H1 (cell line): ENCODE measurements around the gene CRB2. TPM values are rescaled to one million over a fixed set of nuclear protein-coding genes. Genes with fewer than 3 reads are reported as not detected.

Experiments used
- CTCF ChIA-PET: fragments of 300-600 bp; sonication (Branson Sonifier 250); formaldehyde crosslinking; loops from one replicate; lab custom pipeline; 2021; ENCODE audit not compliant: partially characterized antibody; lab: Charles Lee
- POLR2A ChIA-PET: fragments of 300-600 bp; sonication (Branson Sonifier 250); formaldehyde crosslinking; loops from one replicate; lab custom pipeline; 2021; ENCODE audit warnings: inconsistent platforms; ENCODE audit not compliant: partially characterized antibody; lab: Charles Lee
- DNase-seq, 2 experiments: peaks; one replicate each; pipeline versions ENCODE4 v3.0.0 to v3.0.0-alpha.2; 2010 to 2022; ENCODE audit warnings: low spot score in 2 of 2, low read depth in 1 of 2, mixed read lengths in 1 of 2
- FAIRE-seq: peaks from 2 replicates; lab custom pipeline; 2011; peaks lifted over from hg19 to GRCh38; lab: Jason Lieb, UNC
- H2AFZ ChIP-seq: 2 replicates; pipeline ENCODE4 v1.8.1; 2012; ENCODE audit warnings: low read length, inconsistent platforms
- H2AK5ac ChIP-seq: 2 replicates; pipeline ENCODE4 v1.6.1; 2013; ENCODE audit warnings: low read depth, low read length
- H2BK120ac ChIP-seq: replicated peaks from 2 replicates; pipeline ENCODE3; 2013; ENCODE audit warnings: low read depth, low read length, inconsistent platforms
- H2BK12ac ChIP-seq: 2 replicates; pipeline ENCODE4 v1.6.1; 2013; ENCODE audit warnings: low read depth, low read length
- H2BK15ac ChIP-seq: 2 replicates; pipeline ENCODE4 v1.6.1; 2013; ENCODE audit warnings: low read length
- H2BK20ac ChIP-seq: 2 replicates; pipeline ENCODE4 v1.6.1; 2013; ENCODE audit warnings: low read length
- H2BK5ac ChIP-seq: 2 replicates; pipeline ENCODE4 v1.6.1; 2013; ENCODE audit warnings: low read depth, low read length
- H3K14ac ChIP-seq: 2 replicates; pipeline ENCODE4 v1.6.1; 2013; ENCODE audit warnings: inconsistent platforms; ENCODE audit not compliant: insufficient read length
- H3K18ac ChIP-seq: 2 replicates; pipeline ENCODE4 v1.6.1; 2013; ENCODE audit warnings: low read length; ENCODE audit errors: extremely low read depth
- H3K23ac ChIP-seq: 2 replicates; pipeline ENCODE4 v1.6.1; 2013; ENCODE audit warnings: inconsistent platforms; ENCODE audit not compliant: insufficient read length
- H3K23me2 ChIP-seq: 2 replicates; pipeline ENCODE4 v1.6.1; 2013; ENCODE audit warnings: low read depth, low read length
- H3K27ac ChIP-seq: 2 replicates; pipeline ENCODE4 v1.6.1; 2011; ENCODE audit warnings: low read depth, low read length, inconsistent platforms
- H3K27me3 ChIP-seq, 4 experiments: replicated peaks in 1 of 4; 1 replicate in 1 of 4; 2 replicates in 3 of 4; pipeline versions ENCODE4 v1.6.1 to v1.8.1; 2011 to 2013; ENCODE audit warnings: low read length in 3 of 4, mild to moderate bottlenecking in 3 of 4, inconsistent platforms in 2 of 4, mixed read lengths in 2 of 4, moderate library complexity in 1 of 4; ENCODE audit not compliant: control insufficient read depth in 3 of 4, insufficient read depth in 3 of 4; ENCODE audit errors: extremely low read depth in 1 of 4
- H3K36me3 ChIP-seq, 4 experiments: 2 replicates each; pipeline versions ENCODE4 v1.6.1 to v1.8.1; 2011 to 2013; ENCODE audit warnings: mild to moderate bottlenecking in 4 of 4, low read length in 3 of 4, moderate library complexity in 2 of 4, control low read depth in 1 of 4, inconsistent platforms in 1 of 4; ENCODE audit not compliant: insufficient read depth in 4 of 4, control insufficient read depth in 2 of 4
- H3K4ac ChIP-seq: replicated peaks from 2 replicates; pipeline ENCODE3; 2013; ENCODE audit warnings: low read length, low read depth, mixed read lengths, inconsistent platforms; ENCODE audit not compliant: insufficient read length
- H3K4me1 ChIP-seq, 4 experiments: replicated peaks in 1 of 4; 1 replicate in 1 of 4; 2 replicates in 3 of 4; pipeline versions ENCODE4 v1.6.1 to v1.8.1; 2011 to 2013; ENCODE audit warnings: low read length in 3 of 4, inconsistent platforms in 2 of 4, mixed read lengths in 1 of 4; ENCODE audit not compliant: insufficient read depth in 4 of 4, control insufficient read depth in 3 of 4
- H3K4me2 ChIP-seq, 2 experiments: 2 replicates each; pipeline versions ENCODE4 v1.6.1 to v1.8.1; 2011 to 2013; ENCODE audit warnings: low read depth in 2 of 2, low read length in 2 of 2, control low read depth in 1 of 2, inconsistent platforms in 1 of 2, mild to moderate bottlenecking in 1 of 2; ENCODE audit not compliant: insufficient read depth in 1 of 2
- H3K4me3 ChIP-seq, 4 experiments: fragments of 200-600, 300-600 bp in 1 of 4; sonication (generic), shearing (Covaris generic), sonication (Bioruptor Twin) in 1 of 4; 2 replicates each; pipeline versions ENCODE4 v1.5.1 to v1.8.1; 2011 to 2016; ENCODE audit warnings: low read length in 4 of 4, low read depth in 3 of 4, control low read depth in 2 of 4, inconsistent platforms in 2 of 4, mild to moderate bottlenecking in 2 of 4, mixed read lengths in 1 of 4, moderate library complexity in 1 of 4; ENCODE audit not compliant: insufficient read depth in 2 of 4; ENCODE audit errors: extremely low read depth in 1 of 4
- H3K56ac ChIP-seq: replicated peaks from 2 replicates; pipeline ENCODE3; 2013; ENCODE audit warnings: low read depth, mild to moderate bottlenecking, mixed read lengths, low read length, inconsistent platforms; ENCODE audit not compliant: insufficient read length
- H3K79me1 ChIP-seq: 2 replicates; pipeline ENCODE4 v1.6.1; 2013; ENCODE audit warnings: low read depth, low read length, control low read depth
- H3K79me2 ChIP-seq, 2 experiments: 2 replicates each; pipeline versions ENCODE4 v1.6.1 to v1.8.1; 2012 to 2013; ENCODE audit warnings: low read length in 2 of 2, mild to moderate bottlenecking in 2 of 2, inconsistent platforms in 1 of 2; ENCODE audit not compliant: insufficient read depth in 2 of 2, control insufficient read depth in 1 of 2
- H3K9ac ChIP-seq, 4 experiments: replicated peaks in 1 of 4; 1 replicate in 1 of 4; 2 replicates in 3 of 4; pipeline versions ENCODE4 v1.6.1 to v1.8.1; 2011 to 2013; ENCODE audit warnings: low read depth in 3 of 4, low read length in 3 of 4, control low read depth in 2 of 4, mild to moderate bottlenecking in 2 of 4, moderate library complexity in 2 of 4, inconsistent platforms in 1 of 4; ENCODE audit errors: extremely low read depth in 1 of 4
- H3K9me3 ChIP-seq, 2 experiments: 2 replicates each; pipeline versions ENCODE4 v1.6.1 to v1.8.1; 2012 to 2013; ENCODE audit warnings: mild to moderate bottlenecking in 2 of 2, moderate library complexity in 2 of 2, control low read depth in 1 of 2, inconsistent platforms in 1 of 2, low read depth in 1 of 2, low read length in 1 of 2, mixed read lengths in 1 of 2; ENCODE audit not compliant: insufficient read depth in 2 of 2
- H4K20me1 ChIP-seq, 2 experiments: replicated peaks in 1 of 2; 2 replicates each; pipeline versions ENCODE3 to v1.8.1; 2011 to 2013; ENCODE audit warnings: inconsistent platforms in 2 of 2, low read length in 2 of 2, mild to moderate bottlenecking in 1 of 2; ENCODE audit not compliant: insufficient read depth in 2 of 2, control insufficient read depth in 1 of 2
- H4K5ac ChIP-seq: 2 replicates; pipeline ENCODE4 v1.6.1; 2013; ENCODE audit warnings: low read length, low read depth, mixed read lengths, inconsistent platforms; ENCODE audit not compliant: insufficient read length
- H4K8ac ChIP-seq: 2 replicates; pipeline ENCODE4 v1.8.0; 2013; ENCODE audit warnings: mild to moderate bottlenecking, moderate library complexity, low read length, inconsistent platforms; ENCODE audit not compliant: insufficient read depth; ENCODE audit errors: extremely low read depth
- H4K91ac ChIP-seq: replicated peaks from 2 replicates; pipeline ENCODE3; 2013; ENCODE audit warnings: low read length, mixed read lengths, inconsistent platforms; ENCODE audit not compliant: insufficient read length
- BACH1 ChIP-seq: IDR thresholded peaks from 2 replicates; pipeline ENCODE4 v1.6.1; 2012; ENCODE audit warnings: low read length, improper control_type of control experiment
- CHD1 ChIP-seq: IDR thresholded peaks from 2 replicates; pipeline ENCODE4 v1.6.1; 2012; ENCODE audit warnings: low read depth, low read length, improper control_type of control experiment
- HDAC2 ChIP-seq, 2 experiments: fragments of 300-600 bp in 1 of 2; sonication (generic) in 1 of 2; IDR thresholded peaks; 2 replicates each; pipeline ENCODE4 v1.6.1; 2011 to 2012; ENCODE audit warnings: low read depth in 2 of 2, low read length in 2 of 2, mild to moderate bottlenecking in 2 of 2, moderate library complexity in 2 of 2, borderline replicate concordance in 1 of 2, inconsistent platforms in 1 of 2
- HDAC6 ChIP-seq: IDR thresholded peaks from one replicate; pipeline ENCODE4 v1.7.1; 2012; ENCODE audit warnings: low read depth, mild to moderate bottlenecking, inconsistent platforms, low read length, moderate library complexity
- KDM5A ChIP-seq: fragments of 200-600 bp; IDR thresholded peaks from 2 replicates; pipeline ENCODE4 v1.7.1; 2012; ENCODE audit warnings: mild to moderate bottlenecking, low read length, inconsistent platforms, mixed read lengths
- MAFK ChIP-seq: IDR thresholded peaks from 2 replicates; pipeline ENCODE4 v1.6.1; 2012; ENCODE audit warnings: low read depth, mild to moderate bottlenecking, improper control_type of control experiment, low read length
- RNF2 ChIP-seq: fragments of 200-900, 300-1000 bp; sonication (generic); IDR thresholded peaks from 2 replicates; pipeline ENCODE4 v1.7.1; 2016; ENCODE audit warnings: borderline replicate concordance, low read depth, mild to moderate bottlenecking, antibody characterized with exemption, low read length; ENCODE audit not compliant: poor library complexity, severe bottlenecking; ENCODE audit errors: missing control alignments
- SP2 ChIP-seq: IDR thresholded peaks from 2 replicates; pipeline ENCODE4 v1.6.1; 2012; ENCODE audit warnings: mild to moderate bottlenecking, low read length, inconsistent platforms
- YY1 ChIP-seq: IDR thresholded peaks from 2 replicates; pipeline ENCODE4 v1.6.1; 2011; ENCODE audit warnings: low read depth, mild to moderate bottlenecking, low read length
- WGBS, 2 experiments: shearing (Covaris generic) in 1 of 2; methylation state at CpG; one replicate each; pipeline versions ENCODE4 v1.1.6 to v1.1.7; 2013 to 2015; ENCODE audit warnings: low lambda C conversion rate in 2 of 2, mixed read lengths in 2 of 2, inconsistent platforms in 1 of 2, low coverage in 1 of 2, missing lambda C conversion rate in 1 of 2; ENCODE audit not compliant: insufficient replicate concordance in 2 of 2, insufficient coverage in 1 of 2, insufficient read length in 1 of 2; ENCODE audit errors: extremely low coverage in 1 of 2, missing lambda C conversion rate in 1 of 2; 5-methylcytosine and 5-hydroxymethylcytosine counted together
- polyA plus RNA-seq, 7 experiments: library from polyadenylated mRNA; depleted of rRNA in 3 of 7; stranded (reverse) in 5 of 7; unstranded in 2 of 7; fragments of >200 nt in 5 of 7; fragments of 200-250 nt in 2 of 7; gene quantifications; 1 replicate in 5 of 7; 2 replicates in 1 of 7; 4 replicates in 1 of 7; pipeline versions ENCODE4 v1.2.1 to v1.2.3, GENCODE V29; 2011 to 2013; ENCODE audit warnings: missing spikeins in 2 of 7, mixed read lengths in 2 of 7
- total RNA-seq: library from RNA; stranded (reverse); fragmentation: NEBNext Ultra II Directional; extraction: Animal tissue kit (Norgen Biotek cat#: 25700); gene quantifications from 2 replicates; pipeline ENCODE4 v1.2.1, GENCODE V29; 2021

The CRB2 gene
- total and polyA plus RNA-seq, 2 of the 8 experiments (the other 6 are each of a cell fraction or from before 2014, with no cell fraction given) = 4.0 to 8.4 TPM

GRCh38 chr9:123375469-123376132 lies 19.6 kb downstream of the CRB2 start:
- no peak overlapping the region for H2BK120ac ChIP-seq

More at GRCh38 chr9:123375469-123376132, 19.6 kb downstream of the CRB2 start:
- Histone ChIP-seq H3K18ac (no peak overlapping the region), H2BK20ac (no peak overlapping the region), H2BK15ac (no peak overlapping the region), H4K8ac (no peak overlapping the region; the same call in 1 of the 2 replicates), H3K4me2 (no peak overlapping the region), H2BK5ac (no peak overlapping the region), H3K79me1 (no peaks in the 10 kb centered on the region), H4K20me1 (peaks cover 8 to 14% of the 10 kb centered on the region in 2 experiments), H3K4ac (no peak overlapping the region), H3K23me2 (0 out of 2 replicates have a peak, but pooled peaks cover 3% of the 10 kb centered on the region), H3K79me2 (no peaks in the 10 kb centered on the region), H2AK5ac (no peak overlapping the region), H4K5ac (no peak overlapping the region), H3K23ac (no peak overlapping the region), H3K27me3 (peaks cover 0 to 31% (median 22%) of the 10 kb centered on the region in 4 experiments; a peak in 5 of 7 replicates), H3K4me3 (no peak overlapping the region), H4K91ac (no peak overlapping the region), H3K36me3 (peaks cover 0 to 5% (median under 1%) of the 10 kb centered on the region in 4 experiments; a peak in 4 of 8 replicates), H3K14ac (no peak overlapping the region), H3K4me1 (peaks cover 0 to 15% (median 8%) of the 10 kb centered on the region in 4 experiments; a peak in 6 of 7 replicates), H3K56ac (no peak overlapping the region), H2BK12ac (no peak overlapping the region), H3K9ac (no peak overlapping the region), H2AFZ (no peak overlapping the region), H3K9me3 (no peaks in the 10 kb centered on the region), H3K27ac (no peak overlapping the region)
- FAIRE-seq = no peak
- ChIA-PET POLR2A (interaction anchor here (1.5 to 3.9 kb wide), 2 partner anchors 10 to 15 kb away, joined by 4 to 19 read pairs; no protein-coding TSS in a partner anchor), CTCF (interaction anchor here (4.4 to 29.0 kb wide), 2 partner anchors 11 to 17 kb away, joined by 28 to 668 read pairs; partner anchors contain the start of gene CRB2)
- no peak for TF ChIP-seq RNF2
- no peak for TF ChIP-seq MAFK
- no peak for TF ChIP-seq HDAC6
- TF ChIP-seq HDAC2 (IDR thresholded peaks at IDR 0.05; ENCODE audit: borderline replicate concordance in 1 of 2, low read depth in 2 of 2, low read length in 2 of 2) = no peak
- TF ChIP-seq BACH1 = no peak
- no peak for TF ChIP-seq CHD1
- TF ChIP-seq KDM5A = no peak
- no peak for TF ChIP-seq SP2
- TF ChIP-seq YY1 = no peak
- DNase-seq = no peak
- WGBS, 2 experiments = 85% methylated on average over 14 of the region's 14 CpGs; no CpG with 5 or more reads in 1 of the 2 experiments
